Liver (tissue), 3 donors: ENCODE measurements around the gene MYO10.

Experiments
- CTCF ChIP-seq: fragments of 150-350 bp; IDR thresholded peaks from 2 replicates; pipeline ENCODE4 v1.5.1; 2017; ENCODE audit warnings: improper control_type of control experiment, low read depth, low read length; ENCODE audit not compliant: missing input control
- HNF4G ChIP-seq: IDR thresholded peaks from 2 replicates; pipeline ENCODE4 v1.6.1; 2016; ENCODE audit warnings: antibody characterized with exemption
- JUND ChIP-seq, 2 donors: IDR thresholded peaks; 2 replicates each; pipeline ENCODE4 v1.6.1; 2016; ENCODE audit warnings: antibody characterized with exemption in 2 of 2
- RXRA ChIP-seq, 2 donors: IDR thresholded peaks; 2 replicates each; pipeline ENCODE4 v1.6.1; 2017 to 2018; ENCODE audit warnings: antibody characterized with exemption in 2 of 2, mild to moderate bottlenecking in 1 of 2
- SP1 ChIP-seq: IDR thresholded peaks from 2 replicates; pipeline ENCODE4 v1.6.1; 2018; ENCODE audit warnings: antibody characterized with exemption, mild to moderate bottlenecking
- TAF1 ChIP-seq: conservative IDR thresholded peaks from 2 replicates; pipeline ENCODE4 v1.6.1; 2016; ENCODE audit warnings: antibody characterized with exemption, mild to moderate bottlenecking
- YY1 ChIP-seq: IDR thresholded peaks from 2 replicates; pipeline ENCODE4 v1.6.1; 2016; ENCODE audit warnings: antibody characterized with exemption, mild to moderate bottlenecking
- TF ChIP-seq, protein P1 (sequence below): IDR thresholded peaks from 2 replicates; pipeline ENCODE4 v1.6.1; 2016; ENCODE audit warnings: antibody characterized with exemption
- donor health status: healthy.
- donor health status: healthy.

- no peak for TF ChIP-seq CTCF
- no peak for TF ChIP-seq TAF1
- TF ChIP-seq YY1: no peak
- TF ChIP-seq SP1: no peak
- TF ChIP-seq JUND (IDR thresholded peaks at IDR 0.05): no peak
- TF ChIP-seq RXRA (IDR thresholded peaks at IDR 0.05): no peak
- TF ChIP-seq, protein P1, sequence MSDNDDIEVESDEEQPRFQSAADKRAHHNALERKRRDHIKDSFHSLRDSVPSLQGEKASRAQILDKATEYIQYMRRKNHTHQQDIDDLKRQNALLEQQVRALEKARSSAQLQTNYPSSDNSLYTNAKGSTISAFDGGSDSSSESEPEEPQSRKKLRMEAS: no peak
- TF ChIP-seq HNF4G: no peak
Measured at GRCh38 chr5:16659536-16659935, 276.6 kb downstream of the MYO10 start.
